Measurements from ENCODE around the gene SLIT3.
A peak's percentile ranks its signal among the peaks of the same experiment; 100 is the strongest.
"Not testable (repeated sequence)": the region's sequence is repeated elsewhere in the genome, so short reads cannot be mapped to it uniquely, and the experiment has no call there.

SLIT3 gene

DNA sequence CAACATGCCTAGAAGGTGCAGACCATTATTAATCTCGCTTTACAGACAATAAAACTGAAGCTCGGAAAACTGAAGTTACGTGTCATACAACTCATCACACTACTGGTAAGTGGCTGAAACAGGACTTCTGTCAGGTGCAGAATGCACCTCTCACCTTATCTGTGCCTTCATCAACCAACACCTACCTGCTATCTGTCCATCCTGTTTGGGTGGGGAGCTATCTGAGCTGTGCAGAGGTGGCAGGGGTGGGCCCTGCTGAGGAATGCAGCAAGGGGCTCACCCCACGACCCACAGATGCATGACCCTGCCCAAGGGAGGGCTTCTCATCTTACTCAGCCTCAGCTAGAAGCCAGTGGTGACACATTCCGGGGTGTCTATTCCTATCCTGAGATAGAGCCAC lies 81.6 kb downstream of the SLIT3 start:
- no peak for DNase-seq (ENCODE audit: low spot score)

- DNase-seq (ENCODE audit: low spot score) = no peak
Measured at GRCh38 chr5:169218861-169219260, 82.1 kb downstream of the SLIT3 start.

- no peak for DNase-seq (ENCODE audit: low spot score)
Measured at GRCh38 chr5:169218176-169218575, 82.8 kb downstream of the SLIT3 start.

- DNase-seq (ENCODE audit: low spot score) = no peak
Measured at GRCh38 chr5:169216866-169217265, 84.1 kb downstream of the SLIT3 start.

- peak; percentile 81 for DNase-seq (ENCODE audit: low spot score)
Measured at GRCh38 chr5:169213479-169213878, 87.5 kb downstream of the SLIT3 start.

- DNase-seq (ENCODE audit: low spot score) = not testable (repeated sequence)
Measured at GRCh38 chr5:169211761-169212160, 89.2 kb downstream of the SLIT3 start.

DNA sequence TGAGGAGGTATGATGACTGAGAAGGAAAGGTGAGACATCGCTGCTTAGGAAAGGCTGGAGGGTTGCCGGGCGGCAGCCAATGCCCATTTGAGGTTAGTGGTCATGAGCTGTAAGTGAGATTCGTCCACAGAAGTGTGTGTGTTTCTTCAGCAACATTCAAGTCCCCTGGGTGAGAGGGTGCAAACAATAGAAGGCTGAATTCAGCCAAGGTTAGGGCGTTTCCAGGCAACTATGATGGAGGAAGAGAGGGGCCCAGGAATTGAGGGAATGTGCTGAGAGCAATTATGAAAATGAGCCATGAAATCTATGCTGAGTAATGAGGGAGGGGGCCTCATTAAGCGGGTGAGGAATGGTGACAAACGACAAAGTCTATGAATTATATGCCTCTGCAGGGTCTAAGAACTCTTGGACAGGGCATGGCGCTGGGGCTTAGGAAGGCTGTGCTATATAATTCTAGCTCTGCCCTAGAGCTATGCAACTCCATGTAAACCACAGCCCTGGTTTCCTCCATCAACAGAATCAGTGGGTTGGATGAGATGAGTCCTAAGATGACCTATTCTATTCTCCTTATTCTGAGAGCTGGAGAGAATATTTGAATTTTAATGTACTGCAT lies 96.0 kb downstream of the SLIT3 start:
- DNase-seq (ENCODE audit: low spot score) = no peak

DNA sequence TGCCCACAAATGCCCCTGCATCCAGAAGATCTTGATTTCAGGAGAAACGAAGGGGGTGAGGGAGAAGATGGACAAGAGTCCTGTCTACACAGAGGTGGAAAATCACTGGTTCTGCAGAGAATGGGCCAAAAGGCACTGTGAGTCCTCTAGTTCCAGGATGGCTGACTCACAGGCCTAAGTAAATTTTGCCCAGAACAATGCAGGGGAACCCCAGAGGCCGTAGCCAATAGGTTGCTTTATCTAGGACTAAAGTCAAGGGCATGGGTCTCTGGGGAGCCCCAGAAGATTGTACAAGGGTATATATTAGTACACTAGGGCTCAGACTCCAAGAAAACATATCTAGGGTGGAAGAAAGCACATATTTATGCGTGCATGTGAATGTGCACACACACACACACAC lies 98.0 kb downstream of the SLIT3 start:
- DNase-seq (ENCODE audit: low spot score) = no peak

- no peak for DNase-seq (ENCODE audit: low spot score)
Measured at GRCh38 chr5:169201597-169201996, 99.3 kb downstream of the SLIT3 start.

DNA sequence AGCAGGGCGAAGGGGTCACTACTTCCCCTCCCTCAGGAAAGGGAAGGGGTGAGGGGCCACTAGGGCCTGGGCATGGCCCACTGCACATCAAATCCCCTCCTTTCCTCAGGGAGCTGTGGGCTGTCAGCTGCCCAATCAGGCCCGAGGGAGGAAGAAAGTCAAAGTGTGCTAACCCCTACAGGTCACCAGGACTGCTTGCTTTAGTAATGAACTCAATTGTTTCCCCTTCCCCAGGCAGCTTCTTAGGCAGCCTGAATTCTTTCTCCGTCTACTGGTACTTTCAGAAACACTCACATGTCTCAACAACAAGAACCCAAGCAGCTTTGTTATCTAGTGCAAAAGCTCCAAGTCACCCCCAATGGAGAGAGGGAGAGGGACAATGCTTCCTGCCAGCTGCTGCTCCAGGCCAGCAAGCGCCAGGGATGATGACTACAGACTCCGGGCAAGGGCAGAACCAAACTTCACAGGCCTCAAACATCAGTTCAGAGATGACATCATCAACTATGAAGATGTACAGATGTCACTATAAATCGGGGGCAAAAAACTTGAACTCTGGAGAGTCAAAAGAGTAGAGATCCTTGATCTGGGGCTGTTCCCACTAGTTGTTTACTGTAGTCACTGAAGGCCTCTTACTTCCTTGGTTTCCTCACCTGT lies 100.7 kb downstream of the SLIT3 start:
- DNase-seq (ENCODE audit: low spot score) = peak; percentile 36

DNA sequence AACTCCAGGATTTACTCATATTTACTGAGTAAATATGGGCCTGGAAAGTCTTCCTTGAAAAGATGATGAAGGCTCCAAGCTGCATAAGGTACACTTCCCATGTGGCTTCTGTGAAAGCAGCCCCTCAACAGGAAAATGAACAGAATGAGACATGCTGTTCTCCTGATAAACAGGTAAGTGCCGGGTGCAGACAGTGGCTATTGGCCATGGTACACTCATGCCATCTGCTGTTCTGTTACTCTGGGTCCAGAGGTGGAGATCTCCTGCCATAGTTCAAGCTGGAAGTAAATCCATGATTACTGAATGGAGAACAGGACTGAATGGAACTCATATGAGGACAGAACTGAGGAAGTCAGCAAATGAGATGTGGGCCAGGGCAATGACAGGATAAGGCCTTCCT lies 103.6 kb downstream of the SLIT3 start:
- no peak for DNase-seq (ENCODE audit: low spot score)

- DNase-seq (ENCODE audit: low spot score) = no peak
Measured at GRCh38 chr5:169196059-169196458, 104.9 kb downstream of the SLIT3 start.

GRCh38 chr5:169195601-169196000 lies 105.3 kb downstream of the SLIT3 start:
- no peak for DNase-seq (ENCODE audit: low spot score)

DNA sequence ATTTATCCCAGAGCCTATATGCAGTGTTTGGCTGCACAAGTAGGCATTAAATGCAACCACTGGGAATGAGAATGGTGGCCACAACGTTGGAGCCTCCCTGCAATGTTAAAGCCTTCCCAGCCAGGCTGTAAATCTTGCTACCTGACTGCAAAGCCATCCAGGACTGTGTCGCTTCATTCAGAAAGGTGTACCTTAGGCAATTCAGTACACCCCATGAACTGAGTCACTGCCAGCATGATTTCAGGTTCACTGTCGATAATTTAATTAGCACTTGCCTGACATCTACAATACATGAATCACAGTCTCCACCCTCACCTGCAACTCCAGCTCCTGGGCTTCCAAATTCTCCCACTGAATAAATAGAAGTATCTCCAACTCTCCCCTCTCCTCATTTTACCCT lies 108.4 kb downstream of the SLIT3 start:
- DNase-seq (ENCODE audit: low spot score) = no peak

DNA sequence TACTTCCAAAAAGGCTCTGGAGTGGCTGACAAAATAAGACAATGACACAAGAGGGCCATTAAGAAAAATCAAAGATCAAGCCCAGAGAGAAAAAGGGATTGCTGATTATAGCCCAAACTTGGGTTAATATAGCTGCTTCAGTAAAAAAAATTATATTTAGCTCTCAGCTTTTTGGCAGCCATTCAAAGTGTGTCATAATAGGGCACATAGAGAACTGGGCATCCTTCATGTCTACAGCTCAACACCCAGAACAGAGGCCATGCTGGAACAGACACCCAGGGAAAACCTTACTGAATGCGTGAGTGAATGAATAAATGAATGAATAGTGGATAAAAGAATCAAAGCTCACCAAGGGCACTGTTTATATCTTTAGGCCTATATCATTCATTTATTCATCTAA lies 110.1 kb downstream of the SLIT3 start:
- peak; percentile 27 for DNase-seq (ENCODE audit: low spot score)

GRCh38 chr5:169185626-169186025 lies 115.3 kb downstream of the SLIT3 start:
- peak; percentile 31 for DNase-seq (ENCODE audit: low spot score)

- DNase-seq (ENCODE audit: low spot score) = peak; percentile 80
Measured at GRCh38 chr5:169183576-169183975, 117.4 kb downstream of the SLIT3 start.

DNA sequence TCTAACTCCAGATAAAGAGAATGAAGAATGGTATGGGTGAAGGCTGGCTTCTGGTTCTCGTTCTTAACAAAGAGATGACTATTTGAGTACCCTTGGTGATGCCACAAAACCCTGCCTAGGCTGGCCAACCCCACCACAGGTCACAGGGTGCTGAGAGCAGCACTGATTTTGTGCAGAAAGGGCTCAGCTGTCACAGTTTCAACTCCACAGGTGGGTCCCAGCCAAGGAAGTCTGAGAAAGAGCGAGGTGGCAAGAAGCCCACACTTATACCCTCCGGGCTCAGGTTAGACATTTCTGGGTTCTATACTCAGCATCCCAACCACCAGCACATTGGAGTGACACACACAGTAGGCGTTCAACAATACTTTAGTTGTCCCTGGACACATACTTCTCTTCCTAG lies 118.1 kb downstream of the SLIT3 start:
- no peak for DNase-seq (ENCODE audit: low spot score)

- DNase-seq (ENCODE audit: low spot score) = peak; percentile 10
Measured at GRCh38 chr5:169181814-169182213, 119.1 kb downstream of the SLIT3 start.

- DNase-seq (ENCODE audit: low spot score) = no peak
Measured at GRCh38 chr5:169178754-169179153, 122.2 kb downstream of the SLIT3 start.

DNA sequence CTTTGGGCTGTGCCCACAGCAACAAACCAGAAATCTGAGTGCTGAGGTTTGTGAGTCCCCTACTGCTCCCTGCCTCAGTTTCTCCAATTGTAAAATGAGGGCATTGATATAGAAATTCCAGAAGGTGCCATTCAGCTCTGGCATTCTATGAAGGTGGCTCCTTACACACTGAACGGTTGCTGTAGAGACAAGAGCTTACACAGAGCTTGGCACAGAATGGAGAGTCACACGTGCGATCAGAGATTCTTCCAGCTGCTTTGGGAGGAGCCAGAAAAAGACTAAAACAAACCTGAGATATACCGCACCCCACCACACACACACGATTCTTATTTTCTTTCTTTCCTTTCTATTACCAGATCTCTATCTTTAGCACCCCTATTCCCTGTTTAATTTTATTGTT lies 122.7 kb downstream of the SLIT3 start:
- no peak for DNase-seq (ENCODE audit: low spot score)

DNA sequence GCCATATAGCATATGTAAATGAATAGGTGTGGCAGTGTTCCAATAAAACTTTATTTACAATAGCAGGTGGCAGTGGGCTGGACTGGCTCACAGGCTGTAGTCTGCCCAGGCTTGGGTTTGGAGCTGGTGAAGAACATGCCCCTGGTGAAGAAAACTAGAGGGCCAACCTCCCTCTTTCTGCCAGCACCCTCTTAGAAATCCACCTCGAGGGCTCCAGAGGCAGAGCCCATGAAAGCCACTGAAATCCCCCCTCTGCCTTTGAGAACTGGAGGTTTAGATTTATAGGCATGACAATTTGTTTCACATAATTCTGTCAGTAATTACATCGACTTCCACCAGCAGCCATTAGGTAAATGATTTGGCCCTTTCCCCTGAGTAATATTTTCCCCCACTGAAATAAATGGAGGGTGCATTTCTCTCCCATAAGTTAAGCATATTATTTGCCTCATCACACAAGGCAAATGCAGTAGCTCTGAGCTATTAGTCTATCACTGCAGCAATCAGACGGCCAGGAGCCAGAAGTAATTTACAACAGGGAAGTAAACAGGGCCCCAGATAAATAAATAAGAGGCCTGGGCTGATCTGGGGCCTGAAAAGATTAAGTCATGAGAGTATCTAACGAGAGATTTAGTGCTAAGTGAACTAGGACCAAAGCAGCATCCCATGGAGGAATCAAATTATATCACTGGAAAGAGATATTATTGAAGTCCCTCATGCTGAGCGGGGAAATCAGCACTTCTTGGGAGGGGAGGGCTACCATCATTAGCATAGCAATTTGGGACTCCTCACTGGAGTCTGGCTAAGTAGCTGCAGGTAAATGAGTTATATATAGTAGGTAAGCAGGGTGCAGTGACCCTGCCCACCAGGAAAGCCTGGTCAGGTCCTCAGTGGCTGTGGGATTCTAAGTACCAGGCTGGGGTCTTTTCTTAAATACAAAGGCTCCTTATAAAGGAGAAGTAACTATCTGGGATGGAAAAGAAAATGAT lies 123.9 kb downstream of the SLIT3 start:
- no peak for DNase-seq (ENCODE audit: low spot score)

DNA sequence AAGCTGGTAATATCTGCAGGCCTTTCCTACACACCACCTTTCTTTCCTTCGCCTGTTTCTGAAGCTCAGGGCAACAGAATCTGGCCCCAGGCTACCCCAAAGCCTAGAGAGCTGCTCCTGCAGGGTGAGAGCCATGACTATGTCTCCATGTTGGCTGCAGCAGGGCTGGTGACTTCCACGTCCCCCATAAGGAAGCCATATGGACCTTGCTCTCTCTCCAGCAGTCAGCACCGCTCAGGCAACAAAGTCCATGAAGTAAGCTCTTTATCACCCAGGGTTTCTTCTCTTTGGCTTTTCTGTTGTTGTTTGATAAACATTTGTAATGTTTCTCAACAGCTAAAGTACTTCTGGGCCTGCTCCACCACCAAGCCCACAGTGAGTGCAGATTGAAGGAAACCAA lies 125.2 kb downstream of the SLIT3 start:
- DNase-seq (ENCODE audit: low spot score) = no peak
